HCT116 (cell line): ENCODE results near the gene CD248. TPM values are rescaled to one million over a fixed set of nuclear protein-coding genes. Genes with fewer than 3 reads are reported as not detected.
A peak's percentile ranks its signal among the peaks of the same experiment; 100 is the strongest.

Source experiments
- ATAC-seq: fragments of 200-7000 bp; cut with Tn5 transposase; 2 replicates; pipeline ENCODE4 v1.9.1; 2020; ENCODE audit warnings: mild to moderate bottlenecking, moderate library complexity
- BruUV-seq: library from RNA; stranded (reverse); fragments of 400-500 nt; replicated peaks from 2 replicates; lab custom pipeline; 2021; lab: Mats Ljungman, UMichigan
- CTCF ChIA-PET: fragments of 300-600 bp; sonication (Branson Sonifier 250); formaldehyde crosslinking; loops from one replicate; lab custom pipeline; 2021; ENCODE audit warnings: antibody characterized with exemption; lab: Charles Lee
- POLR2A ChIA-PET: fragments of 300-600, 350-600 bp; sonication (Branson Sonifier 250); formaldehyde crosslinking; loops from one replicate; lab custom pipeline; 2021; ENCODE audit warnings: antibody characterized with exemption; lab: Charles Lee
- RAD21 ChIA-PET, 2 experiments: fragments of 300-600 bp; sonication (Branson Sonifier 250); formaldehyde crosslinking; loops; one replicate each; lab custom pipeline; 2023; ENCODE audit warnings: low total read pairs in 2 of 2; ENCODE audit not compliant: uncharacterized antibody in 2 of 2, unreplicated experiment in 2 of 2, low non-redundant PET in 1 of 2; lab: Charles Lee
- DNase-seq: peaks from one replicate; pipeline ENCODE4 v3.0.0-alpha.2; 2010; ENCODE audit warnings: low read depth, low spot score
- H2AFZ ChIP-seq: fragments of 200-600 bp; shearing (Covaris generic), sonication (generic); 2 replicates; pipeline ENCODE4 v1.6.1; 2017; ENCODE audit warnings: low read depth, mixed run types, mixed read lengths, antibody characterized with exemption, low read length; ENCODE audit not compliant: poor library complexity, severe bottlenecking
- H3K27ac ChIP-seq: 2 replicates; pipeline ENCODE4 v1.5.1; 2012; ENCODE audit warnings: low read depth, low read length
- H3K27me3 ChIP-seq: fragments of 200-600 bp; sonication (generic); 2 replicates; pipeline ENCODE4 v1.6.1; 2016; ENCODE audit warnings: mixed run types, low read length, mixed read lengths; ENCODE audit not compliant: insufficient read depth
- H3K36me3 ChIP-seq, 2 experiments: fragments of 200-500 bp in 1 of 2; fragments of 200-600 bp in 1 of 2; sonication (Bioruptor generic) in 1 of 2; sonication (generic) in 1 of 2; 2 replicates each; pipeline versions ENCODE4 v1.5.1 to v1.6.1; 2014 to 2016; ENCODE audit warnings: low read length in 2 of 2, inconsistent platforms in 1 of 2, mixed read lengths in 1 of 2, mixed run types in 1 of 2; ENCODE audit not compliant: insufficient read depth in 2 of 2, control insufficient read depth in 1 of 2
- H3K4me1 ChIP-seq, 2 experiments: fragments of 200-600 bp in 1 of 2; sonication (generic) in 1 of 2; 2 replicates each; pipeline versions ENCODE4 v1.5.1 to v1.6.1; 2012 to 2017; ENCODE audit warnings: low read length in 2 of 2, inconsistent platforms in 1 of 2, mild to moderate bottlenecking in 1 of 2, mixed read lengths in 1 of 2, mixed run types in 1 of 2, moderate library complexity in 1 of 2; ENCODE audit not compliant: insufficient read depth in 2 of 2, control insufficient read depth in 1 of 2
- H3K4me2 ChIP-seq: fragments of 200-600 bp; sonication (generic); 2 replicates; pipeline ENCODE4 v1.6.1; 2017; ENCODE audit warnings: mixed run types, low read length, mixed read lengths
- H3K4me3 ChIP-seq, 2 experiments: fragments of 200-600 bp in 1 of 2; sonication (generic) in 1 of 2; replicated peaks in 1 of 2; 2 replicates each; pipeline ENCODE4 v1.5.1; 2011 to 2016; ENCODE audit warnings: low read length in 2 of 2, control low read depth in 1 of 2, low read depth in 1 of 2, mild to moderate bottlenecking in 1 of 2, mixed read lengths in 1 of 2, mixed run types in 1 of 2
- H3K79me2 ChIP-seq: fragments of 200-600 bp; sonication (generic); 2 replicates; pipeline ENCODE4 v1.6.1; 2017; ENCODE audit warnings: mild to moderate bottlenecking, mixed run types, low read length, moderate library complexity, mixed read lengths; ENCODE audit not compliant: insufficient read depth
- H3K9ac ChIP-seq: fragments of 200-600 bp; sonication (generic); 2 replicates; pipeline ENCODE4 v1.6.1; 2016; ENCODE audit warnings: low read length, mixed read lengths
- H3K9me2 ChIP-seq: fragments of 200-600 bp; sonication (generic), shearing (Covaris generic); 2 replicates; pipeline ENCODE4 v1.6.1; 2017; ENCODE audit warnings: mixed run types, mild to moderate bottlenecking, moderate library complexity; ENCODE audit not compliant: insufficient read depth
- H3K9me3 ChIP-seq, 2 experiments: fragments of 200-500 bp in 1 of 2; fragments of 200-600 bp in 1 of 2; sonication (Bioruptor generic) in 1 of 2; sonication (generic) in 1 of 2; 2 replicates each; pipeline ENCODE4 v1.6.1; 2014 to 2017; ENCODE audit warnings: low read length in 2 of 2, mixed read lengths in 2 of 2, inconsistent platforms in 1 of 2, low read depth in 1 of 2, mild to moderate bottlenecking in 1 of 2, mixed run types in 1 of 2, moderate library complexity in 1 of 2; ENCODE audit not compliant: control insufficient read depth in 1 of 2, insufficient read depth in 1 of 2
- H4K20me1 ChIP-seq: fragments of 200-600 bp; sonication (generic), shearing (Covaris generic); 2 replicates; pipeline ENCODE4 v1.6.1; 2017; ENCODE audit warnings: mixed run types, mild to moderate bottlenecking, moderate library complexity; ENCODE audit not compliant: insufficient read depth
- ATF3 ChIP-seq: IDR thresholded peaks from 2 replicates; pipeline ENCODE4 v1.6.1; 2012
- CBX3 ChIP-seq: IDR thresholded peaks from 2 replicates; pipeline ENCODE4 v1.6.1; 2012; ENCODE audit warnings: low read depth
- ELF1 ChIP-seq: IDR thresholded peaks from 2 replicates; pipeline ENCODE4 v1.6.1; 2012; ENCODE audit warnings: low read depth, borderline replicate concordance
- EZH2 ChIP-seq: fragments of 200-600 bp; sonication (generic); IDR thresholded peaks from 2 replicates; pipeline ENCODE4 v1.6.1; 2017; ENCODE audit warnings: antibody characterized with exemption, mixed run types
- EZH2phosphoT487 ChIP-seq: fragments of 200-600 bp; IDR thresholded peaks from 2 replicates; pipeline ENCODE4 v1.6.1; 2018; ENCODE audit warnings: antibody characterized with exemption, borderline replicate concordance
- FOSL1 ChIP-seq: IDR thresholded peaks from 2 replicates; pipeline ENCODE4 v1.6.1; 2012; ENCODE audit warnings: low read depth
- JUND ChIP-seq: IDR thresholded peaks from 2 replicates; pipeline ENCODE4 v1.6.1; 2012
- POLR2A ChIP-seq: IDR thresholded peaks from 2 replicates; pipeline ENCODE4 v1.7.0; 2011; ENCODE audit warnings: borderline replicate concordance; ENCODE audit not compliant: insufficient read depth, insufficient read length; ENCODE audit errors: extremely low read depth
- POLR2AphosphoS5 ChIP-seq: IDR thresholded peaks from 2 replicates; pipeline ENCODE4 v1.6.1; 2011; ENCODE audit warnings: mild to moderate bottlenecking, low read depth, low read length, moderate library complexity
- RAD21 ChIP-seq: IDR thresholded peaks from 2 replicates; pipeline ENCODE4 v1.6.1; 2012; ENCODE audit warnings: low read depth, mild to moderate bottlenecking
- REST ChIP-seq: IDR thresholded peaks from 2 replicates; pipeline ENCODE4 v1.6.1; 2012; ENCODE audit warnings: low read depth
- SIN3A ChIP-seq: IDR thresholded peaks from 2 replicates; pipeline ENCODE4 v1.6.1; 2012; ENCODE audit warnings: low read depth
- SP1 ChIP-seq: IDR thresholded peaks from 2 replicates; pipeline ENCODE4 v1.6.1; 2012; ENCODE audit warnings: low read depth
- SRF ChIP-seq: IDR thresholded peaks from 2 replicates; pipeline ENCODE4 v1.6.1; 2012; ENCODE audit warnings: low read depth
- TCF7L2 ChIP-seq: IDR thresholded peaks from 2 replicates; pipeline ENCODE4 v1.7.0; 2011; ENCODE audit warnings: borderline replicate concordance, inconsistent platforms; ENCODE audit not compliant: insufficient read depth, insufficient read length; ENCODE audit errors: extremely low read depth
- YY1 ChIP-seq: IDR thresholded peaks from 2 replicates; pipeline ENCODE4 v1.6.1; 2011; ENCODE audit warnings: low read length, low read depth, moderate library complexity, mild to moderate bottlenecking; ENCODE audit not compliant: insufficient replicate concordance; ENCODE audit errors: extremely low read depth
- ZFX ChIP-seq: fragments of 450-650 bp; IDR thresholded peaks from 2 replicates; pipeline ENCODE4 v1.6.1; 2017
- ZNF274 ChIP-seq: fragments of 200-500 bp; sonication (Bioruptor generic); IDR thresholded peaks from 2 replicates; pipeline ENCODE4 v1.6.1; 2014; ENCODE audit warnings: mild to moderate bottlenecking, low read depth, low read length, inconsistent platforms
- intact Hi-C: fragments of 100-400 bp; cut with micrococcal nuclease; formaldehyde crosslinking; loops from 2 replicates; pipeline ENCODE4 v1.10.0; 2022
- total RNA-seq: library from RNA; stranded (reverse); gene quantifications from one replicate; pipeline ENCODE4 v1.2.1, GENCODE V29; 2021; ENCODE audit not compliant: unreplicated experiment
- TF ChIP-seq, protein P1 (sequence below): IDR thresholded peaks from 2 replicates; pipeline ENCODE4 v1.6.1; 2012

Gene CD248
- total RNA-seq, 1 experiment from 2014 or later: 0.32 TPM

GRCh38 chr11:66346476-66347424, 29.9 kb upstream of the CD248 start:
- no peak for DNase-seq
- Histone ChIP-seq H2AFZ (no peak overlapping the region), H3K27me3 (no peaks in the 10 kb centered on the region), H3K9me3 (no peaks in the 10 kb centered on the region), H3K4me3 (peak overlapping the region; percentile 46 to 53), H3K27ac (peak overlapping the region; percentile 57; the same call in 1 of the 2 replicates), H3K9ac (peak overlapping the region; percentile 56), H3K79me2 (peaks cover 22% of the 10 kb centered on the region), H3K4me2 (peak overlapping the region; percentile 89), H3K4me1 (peaks cover 14 to 37% of the 10 kb centered on the region in 2 experiments), H3K36me3 (peaks cover 0 to 1% of the 10 kb centered on the region in 2 experiments; a peak in 2 of 4 replicates), H3K9me2 (no peaks in the 10 kb centered on the region), H4K20me1 (no peaks in the 10 kb centered on the region)
- ChIA-PET CTCF (interaction anchor here (2.1 kb wide), 1 partner anchor 34 kb away, joined by 4 read pairs; no protein-coding TSS in a partner anchor), RAD21 (no interaction called here), POLR2A (no interaction called here)
- no TSS peak for BruUV-seq
- no peak for TF ChIP-seq SRF
- TF ChIP-seq YY1: no peak
- TF ChIP-seq, protein P1, sequence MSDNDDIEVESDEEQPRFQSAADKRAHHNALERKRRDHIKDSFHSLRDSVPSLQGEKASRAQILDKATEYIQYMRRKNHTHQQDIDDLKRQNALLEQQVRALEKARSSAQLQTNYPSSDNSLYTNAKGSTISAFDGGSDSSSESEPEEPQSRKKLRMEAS: no peak
- no peak for TF ChIP-seq ZNF274
- TF ChIP-seq POLR2A: no peak
- no peak for TF ChIP-seq SP1
- TF ChIP-seq SIN3A: no peak
- TF ChIP-seq ATF3: no peak
- no peak for TF ChIP-seq EZH2
- no peak for TF ChIP-seq ZFX
- TF ChIP-seq POLR2AphosphoS5: no peak
- TF ChIP-seq REST: no peak
- TF ChIP-seq RAD21: no peak
- no peak for TF ChIP-seq JUND
- TF ChIP-seq FOSL1: no peak
- no peak for TF ChIP-seq TCF7L2
- TF ChIP-seq ELF1: no peak
- TF ChIP-seq EZH2phosphoT487: no peak
- no peak for TF ChIP-seq CBX3
- ATAC-seq: no peak
- intact Hi-C loops: no loop called here
